Ascending aorta (tissue), 2 donors: ENCODE measurements around the gene XRCC3. TPM values are rescaled to one million over a fixed set of nuclear protein-coding genes. Genes with fewer than 3 reads are reported as not detected.

Experiments
- DNase-seq, 2 donors: peaks; one replicate each; pipeline ENCODE4 v3.0.0-alpha.2; 2019; ENCODE audit warnings: low spot score in 2 of 2
- H3K27ac ChIP-seq, 2 donors: fragments of 200-600 bp; sonication (generic); one replicate each; pipeline ENCODE4 v1.5.1; 2016 to 2017; ENCODE audit warnings: mild to moderate bottlenecking in 1 of 2
- H3K27me3 ChIP-seq: fragments of 200-600 bp; sonication (generic); one replicate; pipeline ENCODE4 v1.5.1; 2017
- H3K36me3 ChIP-seq, 2 donors: fragments of 200-600 bp; sonication (generic); one replicate each; pipeline ENCODE4 v1.5.1; 2016
- H3K4me1 ChIP-seq, 2 donors: fragments of 200-600 bp; sonication (generic); one replicate each; pipeline ENCODE4 v1.5.1; 2016 to 2017; ENCODE audit warnings: mild to moderate bottlenecking in 1 of 2
- H3K4me3 ChIP-seq, 2 donors: fragments of 200-600 bp; sonication (generic); one replicate each; pipeline ENCODE4 v1.5.1; 2016 to 2017; ENCODE audit warnings: mild to moderate bottlenecking in 1 of 2
- H3K9me3 ChIP-seq, 2 donors: fragments of 200-600 bp; sonication (generic); one replicate each; pipeline ENCODE4 v1.5.1; 2016
- CTCF ChIP-seq, 3 experiments: fragments of 200-600 bp in 2 of 3; fragments of 450-650 bp in 1 of 3; sonication (generic) in 2 of 3; IDR thresholded peaks; one replicate each; pipeline ENCODE4 v1.5.1; 2016 to 2019; ENCODE audit warnings: antibody characterized with exemption in 3 of 3, mild to moderate bottlenecking in 1 of 3, moderate library complexity in 1 of 3
- intact Hi-C: fragments of 100-400 bp; cut with DNase I; formaldehyde crosslinking; loops from one replicate; pipeline ENCODE4 v1.15.1; 2023
- total RNA-seq: library from RNA; depleted of rRNA; stranded (reverse); fragments of >200 nt; gene quantifications from one replicate; pipeline ENCODE4 v1.1.0, GENCODE V29; 2016

Gene XRCC3
- total RNA-seq, 1 donor from 2014 or later, result 9.0 TPM

GRCh38 chr14:103716091-103716801 is 995 bp upstream of the XRCC3 start:
- Histone ChIP-seq H3K4me1 (peaks cover 30 to 49% of the 10 kb centered on the region in 2 donors), H3K27ac (peak overlapping the region; percentile 77 to 90), H3K4me3 (peak overlapping the region; percentile 94 to 99), H3K27me3 (no peaks in the 10 kb centered on the region), H3K36me3 (no peaks in the 10 kb centered on the region), H3K9me3 (no peaks in the 10 kb centered on the region)
- TF ChIP-seq CTCF (IDR thresholded peaks at IDR 0.05), result no peak
- intact Hi-C loops, result loop anchor here (5.0 to 10.0 kb wide), 4 partner anchors 89 to 381 kb away; partner anchors contain the start of genes BAG5, COA8, EIF5 and KLC1
- no peak for DNase-seq

GRCh38 chr14:103714063-103714724 is 1.1 kb downstream of the XRCC3 start:
- no peak overlapping the region for H3K27ac ChIP-seq
- no peaks in the 10 kb centered on the region for H3K9me3 ChIP-seq
- H3K4me3 ChIP-seq, result peak overlapping the region in 1 of 2 donors; percentile 99
- H3K36me3 ChIP-seq, result no peaks in the 10 kb centered on the region
- no peak for DNase-seq
- peaks cover 30 to 49% of the 10 kb centered on the region in 2 donors for H3K4me1 ChIP-seq
- intact Hi-C loops, result loop anchor here (10.0 kb wide), 1 partner anchor 379 kb away; the partner anchor contains the start of gene EIF5
- no peak for TF ChIP-seq CTCF (IDR thresholded peaks at IDR 0.05)
- no peaks in the 10 kb centered on the region for H3K27me3 ChIP-seq

GRCh38 chr14:103713304-103714062 is 1.8 kb downstream of the XRCC3 start:
- intact Hi-C loops, result loop anchor here (10.0 kb wide), 1 partner anchor 379 kb away; the partner anchor contains the start of gene EIF5
- Histone ChIP-seq H3K4me1 (peaks cover 28 to 45% of the 10 kb centered on the region in 2 donors), H3K4me3 (no peak overlapping the region), H3K27ac (peak overlapping the region in 1 of 2 donors; percentile 83), H3K36me3 (no peaks in the 10 kb centered on the region), H3K27me3 (no peaks in the 10 kb centered on the region), H3K9me3 (no peaks in the 10 kb centered on the region)
- TF ChIP-seq CTCF (IDR thresholded peaks at IDR 0.05), result no peak
- DNase-seq, result no peak

- Histone ChIP-seq H3K27ac (peak overlapping the region; percentile 81 to 83), H3K9me3 (no peaks in the 10 kb centered on the region), H3K27me3 (no peaks in the 10 kb centered on the region), H3K4me1 (peaks cover 27 to 40% of the 10 kb centered on the region in 2 donors), H3K36me3 (peaks cover 0 to under 1% of the 10 kb centered on the region in 2 donors), H3K4me3 (peak overlapping the region in 1 of 2 donors; percentile 2)
- intact Hi-C loops, result loop anchor here (10.0 kb wide), 1 partner anchor 378 kb away; the partner anchor contains the start of gene EIF5
- no peak for DNase-seq
- no peak for TF ChIP-seq CTCF (IDR thresholded peaks at IDR 0.05)
Observed at GRCh38 chr14:103712633-103713247, 2.5 kb downstream of the XRCC3 start.
